C1 segment of cervical spinal cord (tissue), 14 donors: Measurements from ENCODE around the gene SYNPO2.
"Not testable (repeated sequence)": the region's sequence is repeated elsewhere in the genome, so short reads cannot be mapped to it uniquely, and the experiment has no call there.

ENCODE experiments used
- DNase-seq, 14 donors: peaks; one replicate each; lab custom pipeline; 2025; lab: John Stamatoyannopoulos, UW

Gene SYNPO2

DNA sequence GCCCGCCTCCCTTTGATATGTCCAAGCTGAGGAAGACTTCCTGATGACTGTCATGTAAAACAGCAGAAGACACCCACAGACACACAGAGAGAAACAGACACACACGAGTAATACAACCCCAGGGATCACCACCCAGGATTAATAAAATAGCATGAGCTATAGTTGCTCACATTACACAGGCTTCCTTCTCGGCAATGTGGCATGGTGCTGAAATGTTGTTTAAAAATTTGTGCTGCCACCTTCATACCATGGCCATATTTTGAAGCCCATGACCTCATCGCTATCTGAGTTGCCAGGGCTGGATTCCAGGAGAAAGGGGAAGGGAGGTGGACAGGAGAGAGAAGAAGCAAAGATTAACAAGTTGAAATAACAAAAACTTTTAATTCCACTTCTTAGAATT is 111.7 kb downstream of the SYNPO2 start:
- no peak for DNase-seq

- no peak for DNase-seq
Observed at GRCh38 chr4:119002476-119002875, 113.8 kb downstream of the SYNPO2 start.

DNA sequence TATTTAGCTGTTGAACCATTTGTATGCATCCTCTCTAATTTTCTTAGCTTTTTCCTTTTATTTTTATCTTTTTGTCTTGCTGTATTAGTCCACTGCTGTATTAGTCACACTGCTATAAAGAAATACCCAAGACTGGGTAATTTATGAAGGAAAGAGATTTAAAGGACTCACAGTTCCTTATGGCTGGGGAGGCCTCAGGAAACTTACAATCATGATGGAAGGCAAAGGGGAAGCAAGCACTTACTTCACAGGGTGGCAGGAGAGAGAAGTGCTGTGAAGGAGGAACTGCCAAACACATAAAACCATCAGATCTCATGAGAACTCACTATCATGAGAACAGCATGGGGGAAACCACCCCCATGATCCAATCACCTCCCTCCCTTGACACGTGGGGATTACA is 114.3 kb downstream of the SYNPO2 start:
- DNase-seq, result not testable (repeated sequence)

DNA sequence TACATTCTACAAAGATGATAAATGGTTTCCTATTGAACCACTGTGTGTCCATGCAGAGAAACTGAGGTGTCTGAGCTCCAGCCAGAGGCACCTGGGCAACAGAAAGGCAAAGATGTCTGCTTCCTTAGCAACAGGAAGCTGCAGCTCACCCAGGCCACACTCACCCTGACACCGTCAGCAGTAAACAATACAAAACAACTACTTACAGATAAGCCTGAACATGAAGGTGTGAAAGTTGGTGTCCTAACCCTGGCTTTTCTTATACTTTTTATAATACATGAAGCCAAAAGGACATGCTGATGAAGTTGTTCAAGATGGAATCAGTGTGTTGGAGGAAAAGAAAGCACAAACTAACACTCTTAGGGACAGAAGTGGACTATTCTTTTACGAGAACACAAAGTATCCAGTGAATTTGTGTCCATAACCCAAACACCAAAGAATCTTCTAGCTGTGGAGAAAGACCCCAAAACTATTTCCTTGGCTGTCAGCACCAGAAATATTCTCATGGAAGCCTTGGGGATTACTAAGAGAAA is 117.3 kb downstream of the SYNPO2 start:
- no peak for DNase-seq

- no peak for DNase-seq
Observed at GRCh38 chr4:119008761-119009160, 120.1 kb downstream of the SYNPO2 start.

DNA sequence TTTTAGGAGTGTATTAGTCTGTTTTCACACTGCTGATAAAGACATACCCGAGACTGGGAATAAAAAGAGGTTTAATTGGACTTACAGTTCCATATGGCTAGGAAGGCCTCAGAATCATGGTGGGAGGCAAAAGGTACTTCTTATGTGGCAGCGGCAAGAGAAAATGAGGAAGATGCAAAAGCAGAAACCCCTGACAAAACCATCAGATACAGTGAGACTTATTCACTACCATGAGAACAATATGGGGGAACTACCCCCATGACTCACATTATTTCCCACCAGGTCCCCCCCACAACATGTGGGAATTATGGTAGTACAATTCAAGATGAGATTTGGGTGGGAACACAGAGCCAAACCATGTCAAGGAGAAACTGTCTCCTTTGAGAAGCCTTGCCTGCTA is 121.6 kb downstream of the SYNPO2 start:
- DNase-seq, result not testable (repeated sequence)

GRCh38 chr4:119010909-119011606 is 122.4 kb downstream of the SYNPO2 start:
- DNase-seq, result no peak

DNA sequence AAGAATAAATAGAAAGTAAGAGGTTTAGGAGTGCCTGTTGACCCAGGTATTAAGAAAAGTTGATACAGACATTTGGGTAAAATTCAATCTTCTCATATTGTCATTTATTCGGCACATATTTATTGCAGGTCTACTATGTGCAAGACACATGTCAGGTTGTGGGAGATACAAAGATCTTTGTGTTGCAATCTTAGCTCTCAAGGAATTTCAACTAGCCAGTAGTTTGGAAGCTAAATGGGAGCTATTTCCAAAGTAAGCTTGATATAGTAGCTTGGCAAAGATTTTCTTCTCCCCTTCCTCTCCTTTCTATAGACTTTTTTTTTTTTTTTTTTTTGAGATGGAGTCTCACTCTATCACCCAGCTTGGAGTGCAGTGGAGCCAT is 122.9 kb downstream of the SYNPO2 start:
- no peak for DNase-seq

DNA sequence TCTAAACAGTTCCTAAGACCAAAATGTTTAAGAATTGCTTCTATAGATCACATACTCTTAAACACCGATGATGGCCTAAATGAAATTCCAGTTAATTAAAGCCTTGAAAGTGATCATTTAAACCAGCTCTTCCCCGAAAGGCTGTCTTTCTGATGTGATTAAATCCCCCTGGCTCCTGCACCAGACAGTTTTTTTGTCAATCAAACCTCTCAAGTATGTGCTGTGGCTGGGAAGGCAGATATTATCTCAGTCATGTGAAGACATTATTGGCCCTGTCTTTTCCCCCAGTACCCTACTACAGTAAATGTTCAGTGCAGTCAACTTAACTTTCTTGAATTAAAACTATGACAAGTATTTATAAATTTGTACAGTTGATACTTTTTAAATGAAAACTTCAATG is 126.0 kb downstream of the SYNPO2 start:
- DNase-seq, result no peak

- DNase-seq, result no peak
Observed at GRCh38 chr4:119016636-119017035, 128.0 kb downstream of the SYNPO2 start.

GRCh38 chr4:119017636-119018035 is 129.0 kb downstream of the SYNPO2 start:
- no peak for DNase-seq

DNA sequence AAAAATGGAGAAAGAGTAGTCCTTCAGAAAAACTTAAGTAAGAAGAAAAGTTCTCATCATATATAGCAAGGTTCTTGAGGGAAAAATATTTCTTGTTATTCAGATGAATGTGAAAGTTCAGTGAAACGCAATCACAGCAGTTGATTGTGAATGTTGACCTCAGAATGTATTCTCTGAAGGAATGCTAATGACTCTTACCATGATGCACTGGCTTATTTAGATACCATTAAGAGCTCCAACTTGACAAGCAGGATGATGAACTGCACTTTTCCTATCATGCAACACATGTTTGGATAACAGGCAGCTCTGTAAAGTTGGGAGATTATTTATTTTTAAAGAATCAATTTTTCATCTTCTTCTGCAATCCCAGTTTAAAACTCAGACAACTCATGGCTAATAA is 131.5 kb downstream of the SYNPO2 start:
- no peak for DNase-seq

DNA sequence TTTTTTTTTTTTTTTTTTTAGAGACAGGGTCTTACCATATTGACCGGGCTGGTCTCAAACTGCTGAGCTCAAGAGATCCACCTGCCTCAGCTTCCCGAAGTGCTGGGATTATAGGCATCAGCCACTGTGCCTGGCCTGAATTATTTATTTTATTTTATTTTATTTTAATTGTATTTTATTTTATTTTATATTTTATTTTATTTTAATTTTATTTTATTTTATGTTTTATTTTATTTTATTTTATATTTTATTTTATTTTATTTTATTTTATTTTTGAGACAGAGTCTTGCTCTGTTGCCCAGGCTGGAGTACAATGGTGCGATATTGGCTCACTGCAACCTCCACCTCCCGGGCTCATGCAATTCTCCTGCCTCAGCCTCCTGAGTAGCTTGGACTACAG is 133.9 kb downstream of the SYNPO2 start:
- DNase-seq, result not testable (repeated sequence)

DNA sequence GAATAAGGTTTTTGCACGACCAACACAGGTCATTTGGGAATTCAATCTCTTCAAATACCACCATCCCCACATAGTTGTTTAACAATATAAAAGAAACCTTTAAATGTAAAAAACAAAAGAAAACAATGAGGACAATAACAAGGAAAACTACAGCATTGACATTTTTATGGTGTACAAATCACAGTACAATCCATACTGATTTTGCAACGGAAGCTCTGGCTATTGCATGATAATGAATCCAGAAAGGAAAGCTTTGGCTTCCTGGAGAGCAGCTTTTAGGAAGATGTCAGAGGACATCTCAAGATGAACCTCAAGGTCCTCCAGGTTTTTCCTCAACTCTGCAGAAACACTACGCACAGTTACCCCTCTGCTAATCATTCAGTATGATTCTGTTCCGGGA is 135.4 kb downstream of the SYNPO2 start:
- no peak for DNase-seq

DNA sequence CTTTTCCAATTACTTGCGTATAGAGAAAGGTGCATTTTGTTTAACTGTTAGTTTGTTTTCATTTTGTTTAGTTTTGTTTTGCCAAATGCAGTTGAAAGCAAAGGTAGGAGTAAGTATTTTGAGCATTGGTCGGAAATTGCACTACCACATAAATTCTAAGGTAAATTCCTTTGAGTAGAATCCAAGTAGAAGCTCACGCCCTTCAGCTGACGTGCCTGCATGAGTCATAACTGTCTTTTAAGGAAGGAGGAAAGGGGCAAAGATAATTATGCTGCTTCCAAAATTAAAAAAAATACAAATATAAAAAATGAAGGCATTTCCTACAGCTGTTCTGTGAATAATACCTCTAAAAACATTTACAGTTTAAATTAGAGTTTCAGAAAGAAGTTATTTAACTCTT is 136.8 kb downstream of the SYNPO2 start:
- no peak for DNase-seq

- DNase-seq, result no peak
Observed at GRCh38 chr4:119025916-119026661, 137.4 kb downstream of the SYNPO2 start.

GRCh38 chr4:119026662-119027444 is 138.2 kb downstream of the SYNPO2 start:
- no peak for DNase-seq

GRCh38 chr4:119027811-119028210 is 139.2 kb downstream of the SYNPO2 start:
- no peak for DNase-seq

- DNase-seq, result no peak
Observed at GRCh38 chr4:119028296-119028695, 139.6 kb downstream of the SYNPO2 start.

DNA sequence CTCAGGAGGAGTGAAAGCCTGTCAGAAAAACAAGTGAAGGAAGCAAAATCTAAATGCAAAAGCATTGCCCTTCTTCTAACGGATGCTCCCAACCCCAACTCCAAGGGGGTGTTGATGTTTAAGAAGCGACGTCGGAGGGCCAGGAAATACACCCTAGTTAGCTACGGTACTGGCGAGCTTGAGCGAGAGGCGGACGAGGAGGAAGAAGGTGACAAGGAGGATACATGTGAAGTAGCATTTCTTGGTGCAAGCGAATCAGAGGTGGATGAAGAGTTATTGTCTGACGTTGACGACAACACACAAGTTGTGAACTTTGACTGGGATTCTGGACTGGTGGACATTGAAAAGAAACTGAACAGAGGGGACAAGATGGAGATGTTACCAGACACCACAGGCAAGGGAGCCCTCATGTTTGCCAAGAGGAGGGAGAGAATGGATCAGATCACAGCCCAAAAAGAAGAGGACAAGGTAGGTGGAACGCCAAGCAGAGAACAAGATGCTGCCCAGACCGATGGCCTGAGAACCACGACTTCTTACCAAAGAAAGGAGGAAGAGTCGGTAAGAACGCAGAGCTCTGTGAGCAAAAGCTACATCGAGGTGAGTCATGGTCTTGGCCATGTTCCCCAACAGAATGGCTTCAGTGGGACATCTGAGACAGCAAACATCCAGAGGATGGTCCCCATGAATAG is 141.3 kb downstream of the SYNPO2 start:
- DNase-seq, result no peak

DNA sequence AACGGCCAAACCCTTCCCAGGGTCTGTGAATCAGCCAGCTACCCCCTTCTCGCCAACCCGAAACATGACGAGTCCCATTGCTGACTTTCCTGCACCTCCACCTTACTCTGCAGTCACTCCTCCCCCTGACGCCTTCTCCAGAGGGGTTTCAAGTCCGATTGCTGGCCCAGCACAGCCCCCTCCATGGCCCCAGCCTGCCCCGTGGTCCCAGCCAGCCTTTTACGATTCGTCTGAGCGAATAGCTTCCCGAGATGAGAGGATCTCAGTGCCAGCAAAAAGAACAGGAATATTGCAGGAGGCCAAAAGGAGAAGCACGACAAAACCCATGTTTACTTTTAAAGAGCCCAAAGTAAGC is 141.9 kb downstream of the SYNPO2 start:
- no peak for DNase-seq

DNA sequence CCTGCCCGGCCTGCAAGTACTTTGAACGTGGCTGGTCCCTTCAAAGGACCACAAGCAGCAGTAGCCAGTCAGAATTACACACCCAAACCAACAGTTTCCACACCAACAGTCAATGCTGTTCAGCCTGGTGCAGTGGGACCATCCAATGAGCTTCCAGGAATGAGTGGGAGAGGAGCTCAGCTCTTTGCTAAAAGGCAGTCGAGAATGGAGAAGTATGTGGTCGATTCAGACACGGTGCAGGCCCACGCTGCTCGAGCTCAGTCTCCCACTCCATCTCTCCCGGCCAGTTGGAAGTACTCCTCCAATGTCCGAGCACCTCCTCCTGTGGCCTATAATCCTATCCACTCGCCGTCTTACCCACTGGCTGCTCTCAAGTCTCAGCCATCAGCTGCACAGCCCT is 142.6 kb downstream of the SYNPO2 start:
- DNase-seq, result no peak
